Measurements from ENCODE around the gene PTPN14. TPM values are rescaled to one million over a fixed set of nuclear protein-coding genes. Genes with fewer than 3 reads are reported as not detected.

Gene PTPN14
- total and polyA plus RNA-seq, 2 experiments from 2014 or later = 18.7 to 70.2 TPM

DNA sequence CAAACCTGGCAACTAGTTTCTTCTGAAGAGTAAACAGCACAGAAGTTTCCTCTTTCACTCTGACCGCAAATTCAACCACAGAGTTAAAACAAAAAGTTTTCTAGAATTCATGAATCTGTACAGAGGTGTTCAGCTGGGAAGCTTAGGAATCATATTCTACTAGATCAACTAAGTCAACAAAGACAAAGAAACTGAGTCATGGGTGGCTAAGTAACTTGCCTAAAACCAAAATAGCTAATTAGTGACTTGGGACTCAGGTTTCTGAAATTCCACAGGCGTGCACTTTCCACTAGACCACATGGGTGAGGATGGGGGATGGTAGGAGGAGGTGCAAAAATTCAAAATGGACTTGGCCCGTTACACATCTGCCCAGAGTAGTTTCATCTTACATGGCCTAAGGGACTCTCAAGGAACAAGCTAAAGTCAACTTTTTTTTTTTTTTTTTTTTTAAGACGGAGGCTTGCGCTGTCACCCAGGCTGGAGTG lies 25.8 kb downstream of the PTPN14 start:
- Histone ChIP-seq H3K9me2 (ENCODE audit: insufficient read depth) (no peaks in the 10 kb centered on the region), H3K27ac (ENCODE audit: low read depth) (peak overlapping the region; percentile 40; the same call in 1 of the 2 replicates), H3K79me2 (replicated peaks; ENCODE audit: insufficient read depth) (peaks cover 100% of the 10 kb centered on the region), H3K4me1 (ENCODE audit: insufficient read depth) (peaks cover 39% of the 10 kb centered on the region), H2AFZ (no peak overlapping the region), H3K4me3 (no peak overlapping the region), H3K4me2 (peak overlapping the region; percentile 49; the same call in 1 of the 2 replicates), H3K36me3 (ENCODE audit: insufficient read depth) (no peaks in the 10 kb centered on the region), H3F3A (replicated peaks; ENCODE audit: low read depth) (no peaks in the 10 kb centered on the region), H4K20me1 (replicated peaks; ENCODE audit: insufficient read depth) (peaks cover 29% of the 10 kb centered on the region), H3K27me3 (ENCODE audit: insufficient read depth) (no peaks in the 10 kb centered on the region)
- Mint-ChIP-seq H3K9me3 (no peaks in the 10 kb centered on the region), H3K4me1 (peaks cover 28% of the 10 kb centered on the region), H3K36me3 (ENCODE audit: low read depth) (no peaks in the 10 kb centered on the region), H3K27me3 (ENCODE audit: insufficient read depth, low read depth, poor library complexity) (no peaks in the 10 kb centered on the region), H3K27ac (no peak overlapping the region), H3K4me3 (no peak overlapping the region)
- ATAC-seq (no peak), DNase-seq (ENCODE audit: low spot score) (no peak)
- TF ChIP-seq CREB1 (CRISPR knock-in tag; IDR thresholded peaks at IDR 0.05; ENCODE audit: low read depth) = no peak
- TF ChIP-seq NANOG (IDR thresholded peaks at IDR 0.05; ENCODE audit: borderline replicate concordance) = no peak
- no peak for TF ChIP-seq STAT1 (IDR thresholded peaks at IDR 0.05; ENCODE audit: unreplicated experiment)
- TF ChIP-seq ZNF331 (CRISPR knock-in tag; IDR thresholded peaks at IDR 0.05; ENCODE audit: low read depth) = no peak
- no peak for TF ChIP-seq CTCF (conservative IDR thresholded peaks at IDR 0.05; ENCODE audit: low read depth in 2 of 2)

- Mint-ChIP-seq H3K27me3 (ENCODE audit: insufficient read depth, low read depth, poor library complexity) (no peaks in the 10 kb centered on the region), H3K36me3 (ENCODE audit: low read depth) (no peaks in the 10 kb centered on the region), H3K4me3 (no peak overlapping the region), H3K9me3 (no peaks in the 10 kb centered on the region), H3K4me1 (peaks cover 32% of the 10 kb centered on the region), H3K27ac (no peak overlapping the region)
- H2AFZ ChIP-seq = no peak overlapping the region
- 0 out of 2 replicates have a peak overlapping the region, but pooled peaks have one; percentile 49 for H3K4me2 ChIP-seq
- no peaks in the 10 kb centered on the region for H3K36me3 ChIP-seq (ENCODE audit: insufficient read depth)
- H3K9me2 ChIP-seq (ENCODE audit: insufficient read depth) = no peaks in the 10 kb centered on the region
- peaks cover 34% of the 10 kb centered on the region for H4K20me1 ChIP-seq (replicated peaks; ENCODE audit: insufficient read depth)
- TF ChIP-seq NANOG (IDR thresholded peaks at IDR 0.05; ENCODE audit: borderline replicate concordance) = no peak
- TF ChIP-seq CTCF (conservative IDR thresholded peaks at IDR 0.05; ENCODE audit: low read depth in 2 of 2) = no peak
- TF ChIP-seq ETS1 (IDR thresholded peaks at IDR 0.05) = no peak
- peak overlapping the region; percentile 40; the same call in 1 of the 2 replicates for H3K27ac ChIP-seq (ENCODE audit: low read depth)
- H3F3A ChIP-seq (replicated peaks; ENCODE audit: low read depth) = no peaks in the 10 kb centered on the region
- H3K79me2 ChIP-seq (replicated peaks; ENCODE audit: insufficient read depth) = peaks cover 98% of the 10 kb centered on the region
- H3K4me1 ChIP-seq (ENCODE audit: insufficient read depth) = peaks cover 45% of the 10 kb centered on the region
- no peak for ATAC-seq
- H3K27me3 ChIP-seq (ENCODE audit: insufficient read depth) = no peaks in the 10 kb centered on the region
- DNase-seq (ENCODE audit: low spot score) = no peak
- H3K4me3 ChIP-seq = no peak overlapping the region
Observed at GRCh38 chr1:214524824-214525223, 26.6 kb downstream of the PTPN14 start.

All from GM23338 (cell line).